DND-41 (cell line): Measurements from ENCODE around the gene MARCKSL1.

ENCODE experiments used
- EZH2 ChIP-seq: IDR thresholded peaks from 3 replicates; pipeline ENCODE4 v1.6.1; 2012; ENCODE audit warnings: borderline replicate concordance, low read depth, mild to moderate bottlenecking, moderate library complexity, low read length, inconsistent platforms; ENCODE audit not compliant: severe bottlenecking
- TF ChIP-seq, protein P1 (sequence below): IDR thresholded peaks from 2 replicates; pipeline ENCODE4 v1.5.1; 2012; ENCODE audit warnings: borderline replicate concordance, low read length, moderate library complexity, mild to moderate bottlenecking; ENCODE audit not compliant: poor library complexity, severe bottlenecking; ENCODE audit errors: extremely low read depth

DNA sequence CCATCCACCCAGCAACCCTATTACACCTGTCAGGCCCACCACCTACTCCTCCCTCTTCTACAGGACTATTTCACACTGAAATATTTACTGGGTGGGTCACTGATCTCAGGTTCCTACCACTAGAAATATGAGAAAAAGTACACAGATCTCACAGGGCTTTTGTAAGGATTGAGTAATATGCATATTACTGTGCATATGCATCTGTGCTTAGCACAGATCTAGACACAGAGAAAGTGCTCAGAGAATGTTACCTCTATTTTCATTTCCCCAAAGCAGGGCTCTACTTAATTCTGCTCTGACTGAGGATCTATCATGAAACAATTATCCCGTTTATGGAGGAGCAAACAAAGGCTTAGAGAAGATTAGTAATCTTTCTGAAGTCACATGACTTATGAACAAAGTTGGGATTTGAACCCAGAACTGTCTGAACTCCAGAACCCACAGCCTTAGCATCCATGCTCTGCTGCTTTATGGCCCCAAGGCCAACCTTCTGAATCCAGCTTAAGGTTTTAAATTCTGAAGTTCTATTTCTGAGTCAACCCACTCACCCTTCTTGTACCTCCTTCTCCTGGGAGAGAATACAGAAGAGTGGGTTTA, 38.1 kb upstream of the MARCKSL1 start:
- no peak for TF ChIP-seq EZH2
- TF ChIP-seq, protein P1, sequence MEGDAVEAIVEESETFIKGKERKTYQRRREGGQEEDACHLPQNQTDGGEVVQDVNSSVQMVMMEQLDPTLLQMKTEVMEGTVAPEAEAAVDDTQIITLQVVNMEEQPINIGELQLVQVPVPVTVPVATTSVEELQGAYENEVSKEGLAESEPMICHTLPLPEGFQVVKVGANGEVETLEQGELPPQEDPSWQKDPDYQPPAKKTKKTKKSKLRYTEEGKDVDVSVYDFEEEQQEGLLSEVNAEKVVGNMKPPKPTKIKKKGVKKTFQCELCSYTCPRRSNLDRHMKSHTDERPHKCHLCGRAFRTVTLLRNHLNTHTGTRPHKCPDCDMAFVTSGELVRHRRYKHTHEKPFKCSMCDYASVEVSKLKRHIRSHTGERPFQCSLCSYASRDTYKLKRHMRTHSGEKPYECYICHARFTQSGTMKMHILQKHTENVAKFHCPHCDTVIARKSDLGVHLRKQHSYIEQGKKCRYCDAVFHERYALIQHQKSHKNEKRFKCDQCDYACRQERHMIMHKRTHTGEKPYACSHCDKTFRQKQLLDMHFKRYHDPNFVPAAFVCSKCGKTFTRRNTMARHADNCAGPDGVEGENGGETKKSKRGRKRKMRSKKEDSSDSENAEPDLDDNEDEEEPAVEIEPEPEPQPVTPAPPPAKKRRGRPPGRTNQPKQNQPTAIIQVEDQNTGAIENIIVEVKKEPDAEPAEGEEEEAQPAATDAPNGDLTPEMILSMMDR: no peak
